Neural progenitor cell (in vitro differentiated cells): ENCODE data around the gene TUNAR. TPM values are rescaled to one million over a fixed set of nuclear protein-coding genes. Genes with fewer than 3 reads are reported as not detected.

Experiments used
- DNase-seq: peaks from one replicate; pipeline ENCODE4 v3.0.0-alpha.2; 2016; ENCODE audit warnings: low spot score
- H2AFZ ChIP-seq: fragments of 200-600 bp; sonication (generic); replicated peaks from 2 replicates; pipeline ENCODE4 v1.6.1; 2016; ENCODE audit warnings: antibody characterized with exemption
- H3F3A ChIP-seq: fragments of 200-600 bp; sonication (generic); 2 replicates; pipeline ENCODE4 v1.6.1; 2016; ENCODE audit warnings: antibody characterized with exemption, low read depth
- H3K27ac ChIP-seq: fragments of 200-600 bp; sonication (generic); 2 replicates; pipeline ENCODE4 v1.5.1; 2016; ENCODE audit warnings: mild to moderate bottlenecking
- H3K27me3 ChIP-seq: fragments of 200-600 bp; sonication (generic); 2 replicates; pipeline ENCODE4 v1.6.1; 2016; ENCODE audit warnings: mild to moderate bottlenecking, moderate library complexity
- H3K36me3 ChIP-seq: fragments of 200-600 bp; sonication (generic); 2 replicates; pipeline ENCODE4 v1.5.1; 2016
- H3K4me1 ChIP-seq: fragments of 200-600 bp; sonication (generic); 2 replicates; pipeline ENCODE4 v1.6.1; 2016; ENCODE audit warnings: mixed run types
- H3K4me2 ChIP-seq: fragments of 200-600 bp; sonication (generic); 2 replicates; pipeline ENCODE4 v1.6.1; 2016
- H3K4me3 ChIP-seq: fragments of 200-600 bp; sonication (generic); 2 replicates; pipeline ENCODE4 v1.5.1; 2016
- H3K79me2 ChIP-seq: fragments of 200-600 bp; sonication (generic); 2 replicates; pipeline ENCODE4 v1.6.1; 2016; ENCODE audit warnings: low read depth
- H3K9ac ChIP-seq: fragments of 200-600 bp; sonication (generic); 2 replicates; pipeline ENCODE4 v1.6.1; 2016
- H3K9me3 ChIP-seq: fragments of 200-600 bp; sonication (generic); 2 replicates; pipeline ENCODE4 v1.5.1; 2016; ENCODE audit warnings: low read depth
- H4K20me1 ChIP-seq: fragments of 200-600 bp; sonication (generic); 2 replicates; pipeline ENCODE4 v1.6.1; 2016; ENCODE audit warnings: low read depth
- H3K27ac Mint-ChIP-seq: 3 replicates; pipeline ENCODE4 v1.8.0; 2021; ENCODE audit warnings: mixed read lengths
- H3K27me3 Mint-ChIP-seq: 2 replicates; pipeline ENCODE4 v1.8.0; 2022; ENCODE audit warnings: low read depth, mild to moderate bottlenecking, inconsistent platforms, moderate library complexity, mixed read lengths; ENCODE audit not compliant: insufficient read depth
- H3K36me3 Mint-ChIP-seq: 3 replicates; pipeline ENCODE4 v1.8.0; 2021; ENCODE audit warnings: mixed read lengths
- H3K4me1 Mint-ChIP-seq: 3 replicates; pipeline ENCODE4 v1.8.0; 2021; ENCODE audit warnings: mixed read lengths
- H3K4me3 Mint-ChIP-seq: 3 replicates; pipeline ENCODE4 v1.8.0; 2021; ENCODE audit warnings: mild to moderate bottlenecking, moderate library complexity, mixed read lengths
- H3K9me3 Mint-ChIP-seq: 3 replicates; pipeline ENCODE4 v1.8.0; 2020; ENCODE audit warnings: mixed read lengths
- EZH2 ChIP-seq: fragments of 200-600 bp; sonication (generic); IDR thresholded peaks from 2 replicates; pipeline ENCODE4 v1.6.1; 2017; ENCODE audit warnings: antibody characterized with exemption, mild to moderate bottlenecking, moderate library complexity
- EZH2phosphoT487 ChIP-seq: fragments of 200-600 bp; sonication (generic); IDR thresholded peaks from 2 replicates; pipeline ENCODE4 v1.6.1; 2017; ENCODE audit warnings: antibody characterized with exemption
- total RNA-seq: library from RNA; depleted of rRNA; stranded (reverse); fragments of >200 nt; gene quantifications from 2 replicates; pipeline ENCODE4 v1.2.3, GENCODE V29; 2015; ENCODE audit warnings: low replicate concordance
- TF ChIP-seq, protein P1 (sequence below): fragments of 200-600 bp; sonication (generic); IDR thresholded peaks from 2 replicates; pipeline ENCODE4 v1.5.1; 2017; ENCODE audit warnings: antibody characterized with exemption, mild to moderate bottlenecking

The TUNAR gene
- total RNA-seq, 1 donor from 2014 or later: 14.1 TPM

DNA sequence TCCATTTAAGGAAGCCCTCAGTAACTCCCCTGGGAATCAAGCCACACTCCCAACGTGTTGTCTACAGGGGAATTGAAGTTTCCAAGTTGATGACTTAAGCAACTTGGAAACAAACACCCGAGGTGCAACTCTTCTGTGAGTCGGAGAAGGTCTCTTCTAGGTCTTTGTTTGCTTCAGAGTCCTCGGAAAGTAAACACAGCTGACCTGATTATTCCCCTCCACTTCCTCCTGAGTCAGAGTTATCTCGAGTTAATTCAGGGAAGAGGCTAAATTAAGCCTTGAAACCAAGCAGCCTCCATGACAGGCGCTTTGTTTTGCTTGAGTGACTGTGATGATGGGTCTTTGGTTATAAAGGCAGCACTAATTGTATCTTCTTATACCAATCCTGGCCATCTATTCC lies 41.8 kb downstream of the TUNAR start:
- H3K27me3 Mint-ChIP-seq: peaks cover 5% of the 10 kb centered on the region
- DNase-seq: peak; percentile 75
- TF ChIP-seq EZH2phosphoT487: no peak
- TF ChIP-seq EZH2: no peak
- TF ChIP-seq, protein P1, sequence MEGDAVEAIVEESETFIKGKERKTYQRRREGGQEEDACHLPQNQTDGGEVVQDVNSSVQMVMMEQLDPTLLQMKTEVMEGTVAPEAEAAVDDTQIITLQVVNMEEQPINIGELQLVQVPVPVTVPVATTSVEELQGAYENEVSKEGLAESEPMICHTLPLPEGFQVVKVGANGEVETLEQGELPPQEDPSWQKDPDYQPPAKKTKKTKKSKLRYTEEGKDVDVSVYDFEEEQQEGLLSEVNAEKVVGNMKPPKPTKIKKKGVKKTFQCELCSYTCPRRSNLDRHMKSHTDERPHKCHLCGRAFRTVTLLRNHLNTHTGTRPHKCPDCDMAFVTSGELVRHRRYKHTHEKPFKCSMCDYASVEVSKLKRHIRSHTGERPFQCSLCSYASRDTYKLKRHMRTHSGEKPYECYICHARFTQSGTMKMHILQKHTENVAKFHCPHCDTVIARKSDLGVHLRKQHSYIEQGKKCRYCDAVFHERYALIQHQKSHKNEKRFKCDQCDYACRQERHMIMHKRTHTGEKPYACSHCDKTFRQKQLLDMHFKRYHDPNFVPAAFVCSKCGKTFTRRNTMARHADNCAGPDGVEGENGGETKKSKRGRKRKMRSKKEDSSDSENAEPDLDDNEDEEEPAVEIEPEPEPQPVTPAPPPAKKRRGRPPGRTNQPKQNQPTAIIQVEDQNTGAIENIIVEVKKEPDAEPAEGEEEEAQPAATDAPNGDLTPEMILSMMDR: no peak
- no peaks in the 10 kb centered on the region for H3K36me3 ChIP-seq
- H2AFZ ChIP-seq: no peak overlapping the region
- no peaks in the 10 kb centered on the region for H3K36me3 Mint-ChIP-seq
- H4K20me1 ChIP-seq: no peaks in the 10 kb centered on the region
- H3K4me3 ChIP-seq: peak overlapping the region; percentile 23
- H3K9me3 ChIP-seq: no peaks in the 10 kb centered on the region
- H3K9ac ChIP-seq: no peak overlapping the region
- peak overlapping the region; percentile 65 for H3K4me2 ChIP-seq
- H3K4me3 Mint-ChIP-seq: no peak overlapping the region
- H3K27ac Mint-ChIP-seq: no peak overlapping the region
- H3K27ac ChIP-seq: peak overlapping the region; percentile 80
- no peaks in the 10 kb centered on the region for H3K27me3 ChIP-seq
- H3K4me1 ChIP-seq: peaks cover 26% of the 10 kb centered on the region
- H3F3A ChIP-seq: peaks cover 25% of the 10 kb centered on the region
- no peaks in the 10 kb centered on the region for H3K79me2 ChIP-seq
- H3K9me3 Mint-ChIP-seq: no peaks in the 10 kb centered on the region
- H3K4me1 Mint-ChIP-seq: peaks cover 12% of the 10 kb centered on the region

DNA sequence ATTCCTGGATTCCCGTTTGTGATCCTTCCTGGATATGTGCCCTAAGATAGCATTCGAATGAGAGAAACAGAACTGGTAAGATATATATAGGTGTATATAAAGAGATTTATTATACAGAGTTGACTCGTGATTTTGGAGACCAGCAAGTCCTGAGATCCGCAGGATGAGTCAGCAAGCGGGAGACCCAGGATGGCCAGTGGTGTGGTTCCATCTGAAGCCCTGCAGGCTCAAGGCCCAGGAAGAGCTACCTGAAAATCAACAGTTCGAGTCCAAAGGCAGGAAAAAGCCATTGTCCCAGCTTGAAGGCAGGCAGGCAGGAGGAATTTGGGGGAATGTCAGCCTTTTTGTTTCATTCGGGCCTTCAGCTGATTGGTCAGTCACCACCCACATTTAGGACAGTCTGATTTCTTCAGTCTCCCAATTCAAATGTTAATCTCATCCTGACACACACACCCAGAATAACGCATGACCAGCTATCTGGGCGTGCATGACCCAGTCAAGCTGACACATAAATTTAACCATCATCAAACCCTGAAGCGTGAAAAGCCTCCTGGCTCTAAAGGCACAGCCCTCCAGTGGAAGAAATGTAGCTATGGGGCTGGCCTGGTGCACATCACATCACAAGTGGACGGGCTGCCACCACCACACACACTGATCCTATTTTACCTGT lies 44.3 kb downstream of the TUNAR start:
- Mint-ChIP-seq H3K4me1 (peaks cover 3% of the 10 kb centered on the region), H3K4me3 (no peak overlapping the region), H3K36me3 (no peaks in the 10 kb centered on the region), H3K27ac (no peak overlapping the region), H3K9me3 (no peaks in the 10 kb centered on the region), H3K27me3 (no peaks in the 10 kb centered on the region)
- peaks cover 18% of the 10 kb centered on the region for H3F3A ChIP-seq
- DNase-seq: no peak
- peaks cover 36% of the 10 kb centered on the region for H3K4me1 ChIP-seq
- H3K9ac ChIP-seq: no peak overlapping the region
- H3K4me2 ChIP-seq: no peak overlapping the region
- H3K9me3 ChIP-seq: no peaks in the 10 kb centered on the region
- H3K4me3 ChIP-seq: no peak overlapping the region
- H3K27ac ChIP-seq: no peak overlapping the region
- H3K27me3 ChIP-seq: no peaks in the 10 kb centered on the region
- H3K36me3 ChIP-seq: no peaks in the 10 kb centered on the region
- H4K20me1 ChIP-seq: no peaks in the 10 kb centered on the region
- TF ChIP-seq EZH2 (no peak), EZH2phosphoT487 (no peak)
- TF ChIP-seq, protein P1: no peak
- H2AFZ ChIP-seq: no peak overlapping the region
- H3K79me2 ChIP-seq: no peaks in the 10 kb centered on the region

DNA sequence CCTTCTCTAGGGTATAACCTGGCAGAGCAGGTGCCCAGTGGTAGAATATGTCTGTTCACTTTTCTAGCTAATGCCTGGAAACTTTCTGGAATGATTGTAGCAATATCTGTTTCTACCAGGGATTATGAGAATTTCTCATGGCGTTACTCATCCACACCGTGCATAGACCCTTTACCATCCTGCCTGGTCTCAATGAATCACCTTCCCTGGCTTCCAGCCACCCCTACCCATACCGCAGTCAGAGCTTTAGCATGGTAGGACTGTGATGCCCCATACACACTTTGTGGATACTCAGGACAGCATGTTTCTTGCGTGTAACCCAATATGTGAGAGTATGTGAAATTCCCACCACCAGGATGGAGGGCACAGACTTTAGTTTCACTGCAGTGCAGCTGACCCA lies 45.4 kb downstream of the TUNAR start:
- Histone ChIP-seq H3K36me3 (no peaks in the 10 kb centered on the region), H3K9ac (no peak overlapping the region), H3K27ac (no peak overlapping the region), H3K79me2 (no peaks in the 10 kb centered on the region), H3K4me3 (no peak overlapping the region), H3K27me3 (no peaks in the 10 kb centered on the region), H2AFZ (no peak overlapping the region), H3F3A (peaks cover 18% of the 10 kb centered on the region), H4K20me1 (no peaks in the 10 kb centered on the region), H3K4me1 (peaks cover 36% of the 10 kb centered on the region), H3K4me2 (no peak overlapping the region), H3K9me3 (no peaks in the 10 kb centered on the region)
- no peaks in the 10 kb centered on the region for H3K27me3 Mint-ChIP-seq
- no peak for TF ChIP-seq EZH2
- TF ChIP-seq EZH2phosphoT487: no peak
- TF ChIP-seq, protein P1: no peak
- no peaks in the 10 kb centered on the region for H3K36me3 Mint-ChIP-seq
- H3K27ac Mint-ChIP-seq: no peak overlapping the region
- H3K9me3 Mint-ChIP-seq: no peaks in the 10 kb centered on the region
- H3K4me1 Mint-ChIP-seq: peaks cover 3% of the 10 kb centered on the region
- DNase-seq: no peak
- no peak overlapping the region for H3K4me3 Mint-ChIP-seq
